Skeletal muscle tissue (tissue), 4 donors: ENCODE measurements around the gene TAGAP. TPM values are rescaled to one million over a fixed set of nuclear protein-coding genes. Genes with fewer than 3 reads are reported as not detected.

ENCODE experiments used
- H3K27ac ChIP-seq: one replicate; pipeline ENCODE4 v1.7.0; 2013; ENCODE audit warnings: mild to moderate bottlenecking, low read depth, low read length, inconsistent platforms
- H3K27me3 ChIP-seq, 3 donors: one replicate each; pipeline ENCODE4 v1.7.0; 2013; ENCODE audit warnings: low read length in 3 of 3; ENCODE audit not compliant: control insufficient read depth in 3 of 3, insufficient read depth in 3 of 3
- H3K36me3 ChIP-seq, 3 donors: one replicate each; pipeline ENCODE4 v1.7.0; 2013; ENCODE audit warnings: low read length in 3 of 3; ENCODE audit not compliant: control insufficient read depth in 3 of 3, insufficient read depth in 3 of 3
- H3K4me1 ChIP-seq, 3 donors: one replicate each; pipeline ENCODE4 v1.7.0; 2013; ENCODE audit warnings: low read length in 3 of 3, mild to moderate bottlenecking in 3 of 3; ENCODE audit not compliant: control insufficient read depth in 3 of 3, insufficient read depth in 3 of 3
- H3K4me3 ChIP-seq, 3 donors: one replicate each; pipeline ENCODE4 v1.7.0; 2013; ENCODE audit warnings: low read length in 3 of 3
- H3K9ac ChIP-seq, 3 donors: one replicate each; pipeline ENCODE4 v1.7.0; 2013; ENCODE audit warnings: low read length in 3 of 3, mild to moderate bottlenecking in 3 of 3, moderate library complexity in 2 of 3, low read depth in 1 of 3
- H3K9me3 ChIP-seq, 3 donors: one replicate each; pipeline ENCODE4 v1.7.0; 2013; ENCODE audit warnings: low read length in 3 of 3; ENCODE audit not compliant: control insufficient read depth in 3 of 3
- total RNA-seq: library from RNA; depleted of rRNA; stranded (reverse); fragments of >200 nt; gene quantifications from one replicate; pipeline ENCODE4 v1.2.3, GENCODE V29; 2014
- donor health status: Osteomylitis.

TAGAP gene
- total RNA-seq, 1 donor from 2014 or later = 2.1 TPM

- Histone ChIP-seq H3K27ac (no peak overlapping the region), H3K4me1 (peaks cover 0 to 5% (median 0%) of the 10 kb centered on the region in 3 donors), H3K9ac (no peak overlapping the region), H3K36me3 (no peaks in the 10 kb centered on the region), H3K27me3 (peaks cover 0 to 12% (median 6%) of the 10 kb centered on the region in 3 donors), H3K4me3 (no peak overlapping the region), H3K9me3 (no peaks in the 10 kb centered on the region)
Measured at GRCh38 chr6:159047891-159048685, 3.3 kb upstream of the TAGAP start.

GRCh38 chr6:159045801-159046200 is 1.0 kb upstream of the TAGAP start:
- H3K4me3 ChIP-seq = no peak overlapping the region
- H3K27ac ChIP-seq = no peak overlapping the region

GRCh38 chr6:159043947-159044346 is 844 bp downstream of the TAGAP start:
- Histone ChIP-seq H3K36me3 (no peaks in the 10 kb centered on the region), H3K27me3 (peaks cover 0 to 9% (median 6%) of the 10 kb centered on the region in 3 donors), H3K27ac (no peak overlapping the region), H3K4me1 (peaks cover 0 to 6% (median 0%) of the 10 kb centered on the region in 3 donors), H3K4me3 (peak overlapping the region in 1 of 3 donors; percentile 20), H3K9ac (no peak overlapping the region), H3K9me3 (no peaks in the 10 kb centered on the region)

More at GRCh38 chr6:159045801-159046200, 1.0 kb upstream of the TAGAP start:
- Histone ChIP-seq H3K4me1 (peaks cover 0 to 6% (median 0%) of the 10 kb centered on the region in 3 donors), H3K9me3 (no peaks in the 10 kb centered on the region), H3K36me3 (no peaks in the 10 kb centered on the region), H3K27me3 (peaks cover 0 to 12% (median 6%) of the 10 kb centered on the region in 3 donors), H3K9ac (no peak overlapping the region)

DNA sequence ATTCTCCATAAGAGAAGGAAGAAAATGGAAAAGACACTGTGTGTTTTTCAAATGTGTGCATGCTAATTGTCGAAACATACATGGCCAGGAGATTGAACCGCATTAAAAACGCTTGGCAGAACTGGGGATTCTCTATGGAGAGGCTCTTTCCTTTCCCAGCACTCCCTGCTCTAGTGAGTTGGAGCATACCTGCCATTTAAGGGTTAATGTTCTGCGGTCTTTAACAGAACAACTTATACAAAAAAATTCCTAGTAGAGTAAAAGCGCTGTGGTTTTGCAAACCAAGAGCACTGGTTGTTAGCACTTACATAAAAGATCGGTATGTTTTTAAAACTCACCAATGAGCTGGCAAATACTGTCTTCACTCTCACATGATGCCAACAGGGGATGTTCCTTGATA is 1.5 kb downstream of the TAGAP start:
- Histone ChIP-seq H3K9ac (no peak overlapping the region), H3K4me1 (peaks cover 0 to 6% (median 0%) of the 10 kb centered on the region in 3 donors), H3K27ac (no peak overlapping the region), H3K27me3 (peaks cover 0 to 9% (median 6%) of the 10 kb centered on the region in 3 donors), H3K4me3 (no peak overlapping the region), H3K9me3 (no peaks in the 10 kb centered on the region), H3K36me3 (no peaks in the 10 kb centered on the region)

- Histone ChIP-seq H3K9me3 (no peaks in the 10 kb centered on the region), H3K9ac (no peak overlapping the region), H3K4me1 (peaks cover 0 to 6% (median 0%) of the 10 kb centered on the region in 3 donors), H3K27ac (no peak overlapping the region), H3K4me3 (peak overlapping the region in 1 of 3 donors; percentile 44), H3K36me3 (no peaks in the 10 kb centered on the region), H3K27me3 (peaks cover 0 to 6% (median 4%) of the 10 kb centered on the region in 3 donors)
Measured at GRCh38 chr6:159042826-159043181, 2.0 kb downstream of the TAGAP start.

- H3K4me1 ChIP-seq = peaks cover 0 to 6% (median 0%) of the 10 kb centered on the region in 3 donors
- no peak overlapping the region for H3K9ac ChIP-seq
- H3K9me3 ChIP-seq = no peaks in the 10 kb centered on the region
- H3K36me3 ChIP-seq = no peaks in the 10 kb centered on the region
- peak overlapping the region in 2 of 3 donors; percentile 13 to 44 for H3K4me3 ChIP-seq
- no peak overlapping the region for H3K27ac ChIP-seq
- H3K27me3 ChIP-seq = peaks cover 0 to 3% (median 0%) of the 10 kb centered on the region in 3 donors
Measured at GRCh38 chr6:159042003-159042825, 2.6 kb downstream of the TAGAP start.

GRCh38 chr6:159041181-159041580 is 3.6 kb downstream of the TAGAP start:
- Histone ChIP-seq H3K4me1 (peaks cover 0 to 6% (median 0%) of the 10 kb centered on the region in 3 donors), H3K9ac (no peak overlapping the region), H3K36me3 (no peaks in the 10 kb centered on the region), H3K9me3 (no peaks in the 10 kb centered on the region), H3K27ac (no peak overlapping the region), H3K27me3 (peaks cover 0 to 4% (median 0%) of the 10 kb centered on the region in 3 donors), H3K4me3 (no peak overlapping the region)

DNA sequence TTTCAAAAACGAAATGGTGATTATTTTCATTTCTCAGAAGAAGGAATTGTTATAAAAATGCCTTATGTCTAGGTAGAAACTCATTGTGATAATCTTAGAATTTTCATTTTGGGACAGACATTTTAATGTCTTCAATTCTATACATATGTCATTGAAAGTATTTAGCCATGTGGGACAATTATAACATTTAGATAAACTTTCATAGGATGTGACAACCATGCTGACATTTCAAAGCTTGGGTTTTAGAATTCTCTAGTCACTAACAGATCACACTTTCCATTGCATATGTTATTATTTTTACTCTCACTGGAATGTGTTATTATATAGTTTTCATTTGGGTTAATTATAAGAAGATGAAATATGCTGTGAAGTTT is 4.9 kb downstream of the TAGAP start:
- Histone ChIP-seq H3K9ac (no peak overlapping the region), H3K4me1 (peaks cover 0 to 3% (median 0%) of the 10 kb centered on the region in 3 donors), H3K4me3 (no peak overlapping the region), H3K36me3 (no peaks in the 10 kb centered on the region), H3K27ac (no peak overlapping the region), H3K9me3 (no peaks in the 10 kb centered on the region), H3K27me3 (peaks cover 0 to 4% (median 0%) of the 10 kb centered on the region in 3 donors)

DNA sequence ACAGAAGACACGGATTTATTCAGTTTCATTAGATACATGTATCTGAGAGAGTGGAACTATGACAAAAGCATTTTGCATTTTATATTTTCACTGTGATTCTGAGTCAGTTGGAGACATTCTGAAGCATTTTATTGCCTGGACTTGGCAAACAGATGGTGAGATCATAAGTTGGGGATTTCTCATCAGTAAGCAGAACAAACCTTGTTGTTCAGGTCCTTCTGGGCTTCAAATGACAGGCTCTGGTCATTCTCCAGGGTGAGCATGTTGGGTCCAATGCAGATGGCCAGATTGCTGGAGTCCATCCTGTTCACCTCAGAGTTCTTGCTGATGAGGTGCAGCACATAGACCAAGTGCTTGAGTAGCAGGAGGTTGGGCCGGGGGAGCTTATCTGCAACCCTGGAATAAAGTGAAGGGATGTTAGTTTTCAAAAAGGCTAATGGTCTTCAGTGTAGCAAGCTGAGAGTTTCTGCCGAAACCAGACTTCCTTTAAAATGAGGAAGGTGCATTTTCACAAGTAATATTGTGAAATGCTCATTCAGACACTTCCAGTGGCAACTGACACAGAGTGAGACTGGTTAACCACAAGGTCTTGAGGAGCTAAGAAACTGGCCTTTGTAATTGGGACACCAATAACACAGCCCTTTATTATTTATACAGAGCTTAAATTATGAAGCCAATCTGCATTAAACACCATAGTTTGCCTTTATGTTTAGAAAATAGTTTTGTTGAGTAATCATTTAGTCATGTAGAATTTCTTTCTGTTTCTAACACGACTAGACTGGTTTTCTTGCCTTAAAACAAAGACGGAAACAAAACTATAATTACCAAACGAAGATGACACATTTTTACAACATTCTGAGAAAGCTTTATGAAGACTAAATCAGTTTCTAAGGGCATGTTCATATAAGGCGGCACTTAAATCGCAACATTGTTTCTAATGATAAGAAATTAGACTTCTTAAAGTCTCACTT is 5.6 kb downstream of the TAGAP start:
- peak overlapping the region; percentile 49 for H3K27ac ChIP-seq
- no peak overlapping the region for H3K9ac ChIP-seq
- no peaks in the 10 kb centered on the region for H3K36me3 ChIP-seq
- H3K27me3 ChIP-seq = peaks cover 0 to 4% (median 0%) of the 10 kb centered on the region in 3 donors
- H3K4me1 ChIP-seq = peaks cover 0 to 3% (median 0%) of the 10 kb centered on the region in 3 donors
- no peaks in the 10 kb centered on the region for H3K9me3 ChIP-seq
- H3K4me3 ChIP-seq = no peak overlapping the region
